LoVo (cell line): ENCODE measurements around the gene KCNJ12.
"Not testable (repeated sequence)": the region's sequence is repeated elsewhere in the genome, so short reads cannot be mapped to it uniquely, and the experiment has no call there.

Source experiments
- DNase-seq: peaks from one replicate; pipeline ENCODE4 v3.0.0-alpha.2; 2016; ENCODE audit warnings: low spot score

Gene KCNJ12

GRCh38 chr17:21376081-21376758, at the start of gene KCNJ12:
TSS of gene KCNJ12 (plus strand) at chr17:21376357. CDS start at chr17:21415343, 38,986 bp downstream.
- DNase-seq = no peak

GRCh38 chr17:21327921-21328320, 48.2 kb upstream of the KCNJ12 start:
- not testable (repeated sequence) for DNase-seq

- DNase-seq = not testable (repeated sequence)
Measured at GRCh38 chr17:21328778-21329177, 47.4 kb upstream of the KCNJ12 start.

- no peak for DNase-seq
Measured at GRCh38 chr17:21330436-21331160, 45.6 kb upstream of the KCNJ12 start.

GRCh38 chr17:21336541-21337294, 39.4 kb upstream of the KCNJ12 start:
- DNase-seq = not testable (repeated sequence)

GRCh38 chr17:21337981-21338625, 38.1 kb upstream of the KCNJ12 start:
- not testable (repeated sequence) for DNase-seq

GRCh38 chr17:21339011-21339410, 37.1 kb upstream of the KCNJ12 start:
- DNase-seq = no peak

- DNase-seq = not testable (repeated sequence)
Measured at GRCh38 chr17:21339571-21339970, 36.6 kb upstream of the KCNJ12 start.

GRCh38 chr17:21340407-21340806, 35.8 kb upstream of the KCNJ12 start:
- not testable (repeated sequence) for DNase-seq

GRCh38 chr17:21341279-21341678, 34.9 kb upstream of the KCNJ12 start:
- DNase-seq = not testable (repeated sequence)

- not testable (repeated sequence) for DNase-seq
Measured at GRCh38 chr17:21341925-21342540, 34.1 kb upstream of the KCNJ12 start.

GRCh38 chr17:21343061-21343949, 32.9 kb upstream of the KCNJ12 start:
- not testable (repeated sequence) for DNase-seq

GRCh38 chr17:21344801-21345200, 31.4 kb upstream of the KCNJ12 start:
- not testable (repeated sequence) for DNase-seq

GRCh38 chr17:21345236-21345635, 30.9 kb upstream of the KCNJ12 start:
- DNase-seq = no peak

GRCh38 chr17:21346107-21346506, 30.1 kb upstream of the KCNJ12 start:
- not testable (repeated sequence) for DNase-seq

- not testable (repeated sequence) for DNase-seq
Measured at GRCh38 chr17:21346651-21347250, 29.4 kb upstream of the KCNJ12 start.

GRCh38 chr17:21347660-21348059, 28.5 kb upstream of the KCNJ12 start:
- DNase-seq = not testable (repeated sequence)

- DNase-seq = not testable (repeated sequence)
Measured at GRCh38 chr17:21348081-21348925, 27.9 kb upstream of the KCNJ12 start.

GRCh38 chr17:21348926-21349261, 27.3 kb upstream of the KCNJ12 start:
- not testable (repeated sequence) for DNase-seq
